Left renal cortex interstitium (tissue), 4 donors: ENCODE measurements around the gene HAUS7. TPM values are rescaled to one million over a fixed set of nuclear protein-coding genes. Genes with fewer than 3 reads are reported as not detected.

Source experiments
- DNase-seq, 4 donors: peaks; one replicate each; pipeline ENCODE4 v3.0.0-alpha.2; 2013; ENCODE audit warnings: low read depth in 4 of 4, low spot score in 2 of 4, missing footprints in 1 of 4
- polyA plus RNA-seq, 4 donors: library from polyadenylated mRNA; unstranded; fragments of 120-200 nt; gene quantifications; one replicate each; pipeline ENCODE4 v1.2.1, GENCODE V29; 2013; ENCODE audit not compliant: insufficient read length in 4 of 4

Gene HAUS7
- polyA plus RNA-seq, 4 donors, result 26.7 to 31.9 (median 30.2) TPM

- no peak for DNase-seq
These were observed 29.5 kb upstream of the HAUS7 start for GRCh38 chrX:153499876-153500275.

- DNase-seq, result no peak
These were observed 29.0 kb upstream of the HAUS7 start for GRCh38 chrX:153499341-153499740.

GRCh38 chrX:153498453-153498852, 28.1 kb upstream of the HAUS7 start:
- no peak for DNase-seq

GRCh38 chrX:153496590-153496959, 26.2 kb upstream of the HAUS7 start:
- DNase-seq, result no peak

GRCh38 chrX:153495903-153496589, 25.7 kb upstream of the HAUS7 start:
- no peak for DNase-seq

GRCh38 chrX:153495362-153495751, 25.0 kb upstream of the HAUS7 start:
- DNase-seq, result no peak

- no peak for DNase-seq
These were observed 24.4 kb upstream of the HAUS7 start, which contains the start of gene BGN for GRCh38 chrX:153494541-153495361. BGN (plus strand) TSS chrX:153494980; CDS start chrX:153504632, 9,652 bp downstream.

- DNase-seq, result no peak
These were observed 23.7 kb upstream of the HAUS7 start for GRCh38 chrX:153494061-153494460.

- no peak for DNase-seq
These were observed 22.7 kb upstream of the HAUS7 start for GRCh38 chrX:153493085-153493484.

GRCh38 chrX:153492543-153492942, 22.2 kb upstream of the HAUS7 start:
- no peak for DNase-seq

- no peak for DNase-seq
These were observed 21.5 kb upstream of the HAUS7 start for GRCh38 chrX:153491918-153492317.

- no peak for DNase-seq
These were observed 21.1 kb upstream of the HAUS7 start for GRCh38 chrX:153491351-153491914.

GRCh38 chrX:153490217-153490930, 20.0 kb upstream of the HAUS7 start:
- no peak for DNase-seq

- DNase-seq, result no peak
These were observed 18.0 kb upstream of the HAUS7 start for GRCh38 chrX:153488231-153488914.

- no peak for DNase-seq
These were observed 17.3 kb upstream of the HAUS7 start for GRCh38 chrX:153487590-153488071.

- no peak for DNase-seq
These were observed 15.8 kb upstream of the HAUS7 start for GRCh38 chrX:153486171-153486570.

GRCh38 chrX:153485396-153486080, 15.2 kb upstream of the HAUS7 start:
- DNase-seq, result no peak

- no peak for DNase-seq
These were observed 12.1 kb upstream of the HAUS7 start for GRCh38 chrX:153482376-153483015.

- no peak for DNase-seq
These were observed 10.7 kb upstream of the HAUS7 start for GRCh38 chrX:153481043-153481442.
